Endothelial cell of umbilical vein (primary cell): ENCODE measurements around the gene THEMIS. TPM values are rescaled to one million over a fixed set of nuclear protein-coding genes. Genes with fewer than 3 reads are reported as not detected.

ENCODE experiments used
- BruUV-seq: library from RNA; stranded (reverse); fragments of 400-500 nt; replicated peaks from 2 replicates; lab custom pipeline; 2021; lab: Mats Ljungman, UMichigan
- CTCF ChIA-PET: fragments of 300-600, 350-600 bp; sonication (Branson Sonifier 250); formaldehyde crosslinking; loops from one replicate; lab custom pipeline; 2021; ENCODE audit warnings: antibody characterized with exemption, inconsistent platforms; lab: Charles Lee
- POLR2A ChIA-PET: fragments of 300-600, 350-600 bp; sonication (Branson Sonifier 250); formaldehyde crosslinking; loops from one replicate; lab custom pipeline; 2021; ENCODE audit warnings: antibody characterized with exemption, inconsistent platforms; lab: Charles Lee
- DNase-seq: peaks from one replicate; pipeline ENCODE4 v3.0.0-alpha.2; 2011; ENCODE audit warnings: low read depth, low spot score
- FAIRE-seq: peaks from 2 replicates; lab custom pipeline; 2011; peaks lifted over from hg19 to GRCh38; lab: Jason Lieb, UNC
- H2AFZ ChIP-seq: 2 replicates; pipeline ENCODE4 v1.6.0; 2012; ENCODE audit warnings: low read depth, low read length, control low read depth, inconsistent platforms
- H3K27ac ChIP-seq: 2 replicates; pipeline ENCODE4 v1.5.1; 2011; ENCODE audit warnings: low read depth, mild to moderate bottlenecking, control low read depth, low read length, moderate library complexity; ENCODE audit not compliant: insufficient read depth
- H3K27me3 ChIP-seq, 2 experiments: 2 replicates each; pipeline versions ENCODE4 v1.6.0 to v1.6.1; 2011; ENCODE audit warnings: low read length in 2 of 2, mixed read lengths in 1 of 2; ENCODE audit not compliant: control insufficient read depth in 2 of 2, insufficient read depth in 2 of 2
- H3K36me3 ChIP-seq, 2 experiments: 2 replicates in 1 of 2; 3 replicates in 1 of 2; pipeline ENCODE4 v1.5.1; 2011; ENCODE audit warnings: low read length in 2 of 2, mild to moderate bottlenecking in 1 of 2, moderate library complexity in 1 of 2; ENCODE audit not compliant: control insufficient read depth in 2 of 2, insufficient read depth in 2 of 2; ENCODE audit errors: extremely low read depth in 1 of 2
- H3K4me1 ChIP-seq: 3 replicates; pipeline ENCODE4 v1.5.1; 2011; ENCODE audit warnings: mild to moderate bottlenecking, low read length; ENCODE audit not compliant: control insufficient read depth, insufficient read depth; ENCODE audit errors: extremely low read depth
- H3K4me2 ChIP-seq: 2 replicates; pipeline ENCODE4 v1.6.1; 2011; ENCODE audit warnings: low read length, control low read depth, mixed read lengths; ENCODE audit not compliant: insufficient read depth
- H3K4me3 ChIP-seq, 3 experiments: fragments of 200-600 bp in 1 of 3; sonication (generic), shearing (Covaris generic) in 1 of 3; replicated peaks in 1 of 3; 2 replicates each; pipeline ENCODE4 v1.5.1; 2011 to 2016; ENCODE audit warnings: control low read depth in 3 of 3, low read length in 3 of 3, mild to moderate bottlenecking in 2 of 3, inconsistent platforms in 1 of 3, low read depth in 1 of 3, moderate library complexity in 1 of 3; ENCODE audit not compliant: insufficient read depth in 1 of 3
- H3K79me2 ChIP-seq: 2 replicates; pipeline ENCODE4 v1.6.0; 2012; ENCODE audit warnings: low read length, inconsistent platforms; ENCODE audit not compliant: control insufficient read depth, insufficient read depth
- H3K9ac ChIP-seq: replicated peaks from 2 replicates; pipeline ENCODE3; 2011; ENCODE audit warnings: low read length, control low read depth; ENCODE audit not compliant: insufficient read depth; ENCODE audit errors: extremely low read depth
- H3K9me1 ChIP-seq: replicated peaks from 3 replicates; pipeline ENCODE4 v1.6.0; 2011; ENCODE audit warnings: mild to moderate bottlenecking, low read length; ENCODE audit not compliant: control insufficient read depth, insufficient read depth; ENCODE audit errors: extremely low read depth
- H3K9me3 ChIP-seq: replicated peaks from 2 replicates; pipeline ENCODE4 v1.5.1; 2012; ENCODE audit warnings: low read length, inconsistent platforms; ENCODE audit not compliant: control insufficient read depth, insufficient read depth
- H4K20me1 ChIP-seq: replicated peaks from 2 replicates; pipeline ENCODE3; 2011; ENCODE audit warnings: mild to moderate bottlenecking, low read length; ENCODE audit not compliant: control insufficient read depth, insufficient read depth; ENCODE audit errors: extremely low read depth
- CTCF ChIP-seq, 2 donors: IDR thresholded peaks; 1 replicate in 1 of 2; 2 replicates in 1 of 2; pipeline ENCODE4 v1.5.1; 2011; ENCODE audit warnings: low read length in 2 of 2, mild to moderate bottlenecking in 2 of 2, moderate library complexity in 2 of 2, control low read depth in 1 of 2, inconsistent platforms in 1 of 2, low read depth in 1 of 2; ENCODE audit not compliant: insufficient read depth in 1 of 2; ENCODE audit errors: extremely low read depth in 1 of 2
- EZH2 ChIP-seq: IDR thresholded peaks from 2 replicates; pipeline ENCODE4 v1.6.1; 2012; ENCODE audit warnings: borderline replicate concordance, low read depth, mild to moderate bottlenecking, moderate library complexity, low read length, inconsistent platforms; ENCODE audit not compliant: severe bottlenecking
- FOS ChIP-seq: IDR thresholded peaks from 2 replicates; pipeline ENCODE4 v1.6.1; 2011; ENCODE audit warnings: mild to moderate bottlenecking, low read length, moderate library complexity, borderline replicate concordance; ENCODE audit not compliant: insufficient read depth
- GATA2 ChIP-seq: IDR thresholded peaks from 2 replicates; pipeline ENCODE4 v1.7.0; 2011; ENCODE audit warnings: low read depth, mild to moderate bottlenecking, moderate library complexity, mixed read lengths, low read length; ENCODE audit not compliant: insufficient read length, insufficient read depth
- JUN ChIP-seq: IDR thresholded peaks from 2 replicates; pipeline ENCODE4 v1.6.1; 2011; ENCODE audit warnings: borderline replicate concordance, low read depth; ENCODE audit not compliant: insufficient read length, insufficient read depth
- MAX ChIP-seq: IDR thresholded peaks from 2 replicates; pipeline ENCODE4 v1.6.1; 2011; ENCODE audit not compliant: insufficient read depth, insufficient read length
- MYC ChIP-seq: IDR thresholded peaks from one replicate; pipeline ENCODE4 v1.6.1; 2011; ENCODE audit warnings: mild to moderate bottlenecking, low read depth, low read length
- POLR2A ChIP-seq: IDR thresholded peaks from 2 replicates; pipeline ENCODE4 v1.6.1; 2012; ENCODE audit warnings: low read depth, mild to moderate bottlenecking, control low read depth, low read length
- POLR2AphosphoS5 ChIP-seq: IDR thresholded peaks from 2 replicates; pipeline ENCODE4 v1.6.1; 2012; ENCODE audit warnings: low read depth, mild to moderate bottlenecking, control low read depth, low read length, moderate library complexity; ENCODE audit not compliant: insufficient read depth
- dilution Hi-C: fragments of 300-500 bp; cut with MboI; formaldehyde crosslinking; loops from one replicate; pipeline ENCODE4 v1.15.0; 2019; ENCODE audit warnings: low sequenced_read_pairs; ENCODE audit not compliant: extremely low pct_ligation_motif_present
- intact Hi-C: fragments of 100-400 bp; cut with micrococcal nuclease; formaldehyde crosslinking; loops from one replicate; pipeline ENCODE4 v1.10.0; 2022
- polyA plus RNA-seq, 4 experiments: library from polyadenylated mRNA; depleted of rRNA in 3 of 4; stranded (reverse) in 3 of 4; unstranded in 1 of 4; fragments of >200 nt; gene quantifications; 2 replicates each; pipeline versions ENCODE4 v1.2.1 to v1.2.3, GENCODE V29; 2011 to 2012; ENCODE audit warnings: missing spikeins in 1 of 4
- total RNA-seq: library from RNA; stranded (reverse); gene quantifications from 2 replicates; pipeline ENCODE4 v1.2.3, GENCODE V29; 2021

The THEMIS gene
- total and polyA plus RNA-seq, 2 donors (not counting 3 experiments of a cell fraction or from before 2014, with no cell fraction given), result not detected

GRCh38 chr6:127811900-127812570 is 88.8 kb downstream of the THEMIS start:
- no peaks in the 10 kb centered on the region for H3K9me3 ChIP-seq
- no peaks in the 10 kb centered on the region for H3K9me1 ChIP-seq
- TF ChIP-seq MYC (no peak), GATA2 (no peak), MAX (no peak), JUN (no peak), EZH2 (no peak), POLR2AphosphoS5 (no peak), POLR2A (no peak), CTCF (IDR thresholded peaks at IDR 0.05; ENCODE audit: extremely low read depth in 1 of 2, insufficient read depth in 1 of 2, low read depth in 1 of 2, low read length in 2 of 2) (no peak), FOS (no peak)
- CTCF ChIA-PET, result no interaction called here
- H3K79me2 ChIP-seq, result no peaks in the 10 kb centered on the region
- no peaks in the 10 kb centered on the region for H3K36me3 ChIP-seq
- no peak overlapping the region for H2AFZ ChIP-seq
- BruUV-seq, result no TSS peak
- no peak overlapping the region for H3K27ac ChIP-seq
- H3K27me3 ChIP-seq, result peaks cover 5 to 20% of the 10 kb centered on the region in 2 experiments
- no peaks in the 10 kb centered on the region for H3K4me1 ChIP-seq
- no peak overlapping the region for H3K9ac ChIP-seq
- no peak overlapping the region for H3K4me3 ChIP-seq
- dilution Hi-C loops (no loop called here), intact Hi-C loops (no loop called here)
- DNase-seq (no peak), FAIRE-seq (no peak)
- no peaks in the 10 kb centered on the region for H4K20me1 ChIP-seq
- H3K4me2 ChIP-seq, result no peak overlapping the region
- POLR2A ChIA-PET, result no interaction called here
